Stimulated activated effector memory CD8-positive, alpha-beta T cell treated with anti-CD3 and anti-CD28 coated beads, Interleukin-12 subunit alpha, Interleukin-12 subunit beta, amount 100 ng/mL, for 72 hours (primary cell): ENCODE data around the gene SSTR5.

Source experiments
- ATAC-seq: fragments of 150-1000 bp; cut with Tn5 transposase; 2 replicates; pipeline ENCODE4 v1.10.0; 2021
- DNase-seq, 2 donors: peaks; one replicate each; pipeline ENCODE4 v3.0.0; 2021 to 2022; ENCODE audit warnings: low spot score in 2 of 2
- H3K27ac Mint-ChIP-seq: one replicate; pipeline ENCODE4 v1.8.0; 2022; ENCODE audit warnings: mild to moderate bottlenecking, mixed read lengths
- H3K36me3 Mint-ChIP-seq: one replicate; pipeline ENCODE4 v1.8.0; 2022; ENCODE audit warnings: mild to moderate bottlenecking, mixed read lengths
- H3K4me1 Mint-ChIP-seq: one replicate; pipeline ENCODE4 v1.8.0; 2022; ENCODE audit warnings: mixed read lengths
- H3K4me3 Mint-ChIP-seq: one replicate; pipeline ENCODE4 v1.8.0; 2022; ENCODE audit warnings: mild to moderate bottlenecking, mixed read lengths
- H3K9me3 Mint-ChIP-seq: one replicate; pipeline ENCODE4 v1.8.0; 2022; ENCODE audit warnings: mixed read lengths

SSTR5 gene

GRCh38 chr16:1096169-1097082 is 23.9 kb downstream of the SSTR5 start, which contains the start of gene C1QTNF8:
C1QTNF8 (minus strand) TSS chr16:1096244; CDS start chr16:1094922, 1,322 bp downstream.
- H3K4me1 Mint-ChIP-seq, result peaks cover 5% of the 10 kb centered on the region
- DNase-seq (no peak), ATAC-seq (no peak)
- no peak within 1 kb of the TSS for H3K4me3 Mint-ChIP-seq
- no peaks in the 10 kb centered on the region for H3K9me3 Mint-ChIP-seq
- no peak within 1 kb of the TSS for H3K27ac Mint-ChIP-seq
- H3K36me3 Mint-ChIP-seq, result peaks cover 11% of the 10 kb centered on the region

- DNase-seq (no peak), ATAC-seq (no peak)
- no peak overlapping the region for H3K4me3 Mint-ChIP-seq
- H3K9me3 Mint-ChIP-seq, result no peaks in the 10 kb centered on the region
- peaks cover 11% of the 10 kb centered on the region for H3K36me3 Mint-ChIP-seq
- peaks cover 5% of the 10 kb centered on the region for H3K4me1 Mint-ChIP-seq
- H3K27ac Mint-ChIP-seq, result no peak overlapping the region
These were observed 24.6 kb downstream of the SSTR5 start for GRCh38 chr16:1097156-1097555.

- Mint-ChIP-seq H3K27ac (no peak overlapping the region), H3K36me3 (peaks cover 11% of the 10 kb centered on the region), H3K4me3 (no peak overlapping the region), H3K4me1 (peaks cover 5% of the 10 kb centered on the region), H3K9me3 (no peaks in the 10 kb centered on the region)
- ATAC-seq, result no peak
- DNase-seq, result no peak
These were observed 25.3 kb downstream of the SSTR5 start for GRCh38 chr16:1097800-1098199.

- no peak overlapping the region for H3K4me3 Mint-ChIP-seq
- H3K9me3 Mint-ChIP-seq, result no peaks in the 10 kb centered on the region
- peaks cover 2% of the 10 kb centered on the region for H3K4me1 Mint-ChIP-seq
- peaks cover 8% of the 10 kb centered on the region for H3K36me3 Mint-ChIP-seq
- H3K27ac Mint-ChIP-seq, result no peak overlapping the region
- ATAC-seq (no peak), DNase-seq (no peak)
These were observed 25.9 kb downstream of the SSTR5 start for GRCh38 chr16:1098266-1098991.

GRCh38 chr16:1099189-1100083 is 26.9 kb downstream of the SSTR5 start:
- Mint-ChIP-seq H3K4me1 (no peaks in the 10 kb centered on the region), H3K9me3 (no peaks in the 10 kb centered on the region), H3K27ac (no peak overlapping the region), H3K4me3 (no peak overlapping the region), H3K36me3 (no peaks in the 10 kb centered on the region)
- DNase-seq, result no peak
- ATAC-seq, result no peak

- Mint-ChIP-seq H3K36me3 (no peaks in the 10 kb centered on the region), H3K9me3 (no peaks in the 10 kb centered on the region), H3K4me3 (no peak overlapping the region), H3K4me1 (no peaks in the 10 kb centered on the region), H3K27ac (no peak overlapping the region)
- DNase-seq, result no peak
- ATAC-seq, result no peak
These were observed 27.7 kb downstream of the SSTR5 start for GRCh38 chr16:1100084-1100800.

- Mint-ChIP-seq H3K36me3 (no peaks in the 10 kb centered on the region), H3K4me1 (no peaks in the 10 kb centered on the region), H3K9me3 (no peaks in the 10 kb centered on the region), H3K4me3 (no peak overlapping the region), H3K27ac (no peak overlapping the region)
- ATAC-seq (no peak), DNase-seq (no peak)
These were observed 28.6 kb downstream of the SSTR5 start for GRCh38 chr16:1101133-1101532.

GRCh38 chr16:1101573-1102332 is 29.2 kb downstream of the SSTR5 start:
- Mint-ChIP-seq H3K9me3 (no peaks in the 10 kb centered on the region), H3K36me3 (no peaks in the 10 kb centered on the region), H3K27ac (no peak overlapping the region), H3K4me1 (no peaks in the 10 kb centered on the region), H3K4me3 (no peak overlapping the region)
- DNase-seq, result no peak
- no peak for ATAC-seq

- no peak for DNase-seq
- Mint-ChIP-seq H3K4me3 (no peak overlapping the region), H3K4me1 (no peaks in the 10 kb centered on the region), H3K27ac (no peak overlapping the region), H3K36me3 (no peaks in the 10 kb centered on the region), H3K9me3 (no peaks in the 10 kb centered on the region)
- ATAC-seq, result no peak
These were observed 29.8 kb downstream of the SSTR5 start for GRCh38 chr16:1102333-1102700.

GRCh38 chr16:1102921-1103635 is 30.5 kb downstream of the SSTR5 start:
- H3K9me3 Mint-ChIP-seq, result no peaks in the 10 kb centered on the region
- ATAC-seq (peak; percentile 67), DNase-seq (peak; percentile 84 to 86)
- no peaks in the 10 kb centered on the region for H3K4me1 Mint-ChIP-seq
- no peak overlapping the region for H3K4me3 Mint-ChIP-seq
- no peaks in the 10 kb centered on the region for H3K36me3 Mint-ChIP-seq
- H3K27ac Mint-ChIP-seq, result no peak overlapping the region

GRCh38 chr16:1103636-1103980 is 31.1 kb downstream of the SSTR5 start:
- no peak overlapping the region for H3K4me3 Mint-ChIP-seq
- H3K9me3 Mint-ChIP-seq, result no peaks in the 10 kb centered on the region
- ATAC-seq (no peak), DNase-seq (no peak)
- no peak overlapping the region for H3K27ac Mint-ChIP-seq
- H3K36me3 Mint-ChIP-seq, result no peaks in the 10 kb centered on the region
- H3K4me1 Mint-ChIP-seq, result no peaks in the 10 kb centered on the region

GRCh38 chr16:1105888-1106620 is 33.5 kb downstream of the SSTR5 start:
- ATAC-seq, result peak; percentile 48
- H3K27ac Mint-ChIP-seq, result no peak overlapping the region
- no peaks in the 10 kb centered on the region for H3K4me1 Mint-ChIP-seq
- no peak for DNase-seq
- no peaks in the 10 kb centered on the region for H3K36me3 Mint-ChIP-seq
- H3K4me3 Mint-ChIP-seq, result no peak overlapping the region
- H3K9me3 Mint-ChIP-seq, result no peaks in the 10 kb centered on the region

- no peaks in the 10 kb centered on the region for H3K4me1 Mint-ChIP-seq
- no peak overlapping the region for H3K4me3 Mint-ChIP-seq
- H3K36me3 Mint-ChIP-seq, result no peaks in the 10 kb centered on the region
- DNase-seq (no peak), ATAC-seq (no peak)
- no peaks in the 10 kb centered on the region for H3K9me3 Mint-ChIP-seq
- no peak overlapping the region for H3K27ac Mint-ChIP-seq
These were observed 34.1 kb downstream of the SSTR5 start for GRCh38 chr16:1106659-1107058.
